HCT116 (cell line): ENCODE data around the gene CYB5R3. TPM values are rescaled to one million over a fixed set of nuclear protein-coding genes. Genes with fewer than 3 reads are reported as not detected.

Experiments
- ATAC-seq: fragments of 200-7000 bp; cut with Tn5 transposase; 2 replicates; pipeline ENCODE4 v1.9.1; 2020; ENCODE audit warnings: mild to moderate bottlenecking, moderate library complexity
- BruUV-seq: library from RNA; stranded (reverse); fragments of 400-500 nt; replicated peaks from 2 replicates; lab custom pipeline; 2021; lab: Mats Ljungman, UMichigan
- CTCF ChIA-PET: fragments of 300-600 bp; sonication (Branson Sonifier 250); formaldehyde crosslinking; loops from one replicate; lab custom pipeline; 2021; ENCODE audit warnings: antibody characterized with exemption; lab: Charles Lee
- POLR2A ChIA-PET: fragments of 300-600, 350-600 bp; sonication (Branson Sonifier 250); formaldehyde crosslinking; loops from one replicate; lab custom pipeline; 2021; ENCODE audit warnings: antibody characterized with exemption; lab: Charles Lee
- RAD21 ChIA-PET, 2 experiments: fragments of 300-600 bp; sonication (Branson Sonifier 250); formaldehyde crosslinking; loops; one replicate each; lab custom pipeline; 2023; ENCODE audit warnings: low total read pairs in 2 of 2; ENCODE audit not compliant: uncharacterized antibody in 2 of 2, unreplicated experiment in 2 of 2, low non-redundant PET in 1 of 2; lab: Charles Lee
- DNase-seq: peaks from one replicate; pipeline ENCODE4 v3.0.0-alpha.2; 2010; ENCODE audit warnings: low read depth, low spot score
- H2AFZ ChIP-seq: fragments of 200-600 bp; shearing (Covaris generic), sonication (generic); 2 replicates; pipeline ENCODE4 v1.6.1; 2017; ENCODE audit warnings: low read depth, mixed run types, mixed read lengths, antibody characterized with exemption, low read length; ENCODE audit not compliant: poor library complexity, severe bottlenecking
- H3K27ac ChIP-seq: 2 replicates; pipeline ENCODE4 v1.5.1; 2012; ENCODE audit warnings: low read depth, low read length
- H3K27me3 ChIP-seq: fragments of 200-600 bp; sonication (generic); 2 replicates; pipeline ENCODE4 v1.6.1; 2016; ENCODE audit warnings: mixed run types, low read length, mixed read lengths; ENCODE audit not compliant: insufficient read depth
- H3K36me3 ChIP-seq, 2 experiments: fragments of 200-500 bp in 1 of 2; fragments of 200-600 bp in 1 of 2; sonication (Bioruptor generic) in 1 of 2; sonication (generic) in 1 of 2; 2 replicates each; pipeline versions ENCODE4 v1.5.1 to v1.6.1; 2014 to 2016; ENCODE audit warnings: low read length in 2 of 2, inconsistent platforms in 1 of 2, mixed read lengths in 1 of 2, mixed run types in 1 of 2; ENCODE audit not compliant: insufficient read depth in 2 of 2, control insufficient read depth in 1 of 2
- H3K4me1 ChIP-seq, 2 experiments: fragments of 200-600 bp in 1 of 2; sonication (generic) in 1 of 2; 2 replicates each; pipeline versions ENCODE4 v1.5.1 to v1.6.1; 2012 to 2017; ENCODE audit warnings: low read length in 2 of 2, inconsistent platforms in 1 of 2, mild to moderate bottlenecking in 1 of 2, mixed read lengths in 1 of 2, mixed run types in 1 of 2, moderate library complexity in 1 of 2; ENCODE audit not compliant: insufficient read depth in 2 of 2, control insufficient read depth in 1 of 2
- H3K4me2 ChIP-seq: fragments of 200-600 bp; sonication (generic); 2 replicates; pipeline ENCODE4 v1.6.1; 2017; ENCODE audit warnings: mixed run types, low read length, mixed read lengths
- H3K4me3 ChIP-seq, 2 experiments: fragments of 200-600 bp in 1 of 2; sonication (generic) in 1 of 2; replicated peaks in 1 of 2; 2 replicates each; pipeline ENCODE4 v1.5.1; 2011 to 2016; ENCODE audit warnings: low read length in 2 of 2, control low read depth in 1 of 2, low read depth in 1 of 2, mild to moderate bottlenecking in 1 of 2, mixed read lengths in 1 of 2, mixed run types in 1 of 2
- H3K79me2 ChIP-seq: fragments of 200-600 bp; sonication (generic); 2 replicates; pipeline ENCODE4 v1.6.1; 2017; ENCODE audit warnings: mild to moderate bottlenecking, mixed run types, low read length, moderate library complexity, mixed read lengths; ENCODE audit not compliant: insufficient read depth
- H3K9ac ChIP-seq: fragments of 200-600 bp; sonication (generic); 2 replicates; pipeline ENCODE4 v1.6.1; 2016; ENCODE audit warnings: low read length, mixed read lengths
- H3K9me2 ChIP-seq: fragments of 200-600 bp; sonication (generic), shearing (Covaris generic); 2 replicates; pipeline ENCODE4 v1.6.1; 2017; ENCODE audit warnings: mixed run types, mild to moderate bottlenecking, moderate library complexity; ENCODE audit not compliant: insufficient read depth
- H3K9me3 ChIP-seq, 2 experiments: fragments of 200-500 bp in 1 of 2; fragments of 200-600 bp in 1 of 2; sonication (Bioruptor generic) in 1 of 2; sonication (generic) in 1 of 2; 2 replicates each; pipeline ENCODE4 v1.6.1; 2014 to 2017; ENCODE audit warnings: low read length in 2 of 2, mixed read lengths in 2 of 2, inconsistent platforms in 1 of 2, low read depth in 1 of 2, mild to moderate bottlenecking in 1 of 2, mixed run types in 1 of 2, moderate library complexity in 1 of 2; ENCODE audit not compliant: control insufficient read depth in 1 of 2, insufficient read depth in 1 of 2
- H4K20me1 ChIP-seq: fragments of 200-600 bp; sonication (generic), shearing (Covaris generic); 2 replicates; pipeline ENCODE4 v1.6.1; 2017; ENCODE audit warnings: mixed run types, mild to moderate bottlenecking, moderate library complexity; ENCODE audit not compliant: insufficient read depth
- ATF3 ChIP-seq: IDR thresholded peaks from 2 replicates; pipeline ENCODE4 v1.6.1; 2012
- CBX3 ChIP-seq: IDR thresholded peaks from 2 replicates; pipeline ENCODE4 v1.6.1; 2012; ENCODE audit warnings: low read depth
- CEBPB ChIP-seq: IDR thresholded peaks from 2 replicates; pipeline ENCODE4 v1.6.1; 2012; ENCODE audit warnings: low read depth
- CTCF ChIP-seq, 3 experiments: fragments of 200-600 bp in 1 of 3; sonication (generic) in 1 of 3; IDR thresholded peaks in 2 of 3; conservative IDR thresholded peaks in 1 of 3; 2 replicates each; pipeline ENCODE4 v1.5.1; 2012 to 2017; ENCODE audit warnings: low read depth in 2 of 3, low read length in 2 of 3, antibody characterized with exemption in 1 of 3, borderline replicate concordance in 1 of 3, control low read depth in 1 of 3, mild to moderate bottlenecking in 1 of 3, mixed read lengths in 1 of 3, mixed run types in 1 of 3, moderate library complexity in 1 of 3; ENCODE audit not compliant: insufficient read depth in 1 of 3
- EGR1 ChIP-seq: IDR thresholded peaks from 2 replicates; pipeline ENCODE4 v1.6.1; 2012; ENCODE audit warnings: low read depth
- ELF1 ChIP-seq: IDR thresholded peaks from 2 replicates; pipeline ENCODE4 v1.6.1; 2012; ENCODE audit warnings: low read depth, borderline replicate concordance
- EZH2 ChIP-seq: fragments of 200-600 bp; sonication (generic); IDR thresholded peaks from 2 replicates; pipeline ENCODE4 v1.6.1; 2017; ENCODE audit warnings: antibody characterized with exemption, mixed run types
- EZH2phosphoT487 ChIP-seq: fragments of 200-600 bp; IDR thresholded peaks from 2 replicates; pipeline ENCODE4 v1.6.1; 2018; ENCODE audit warnings: antibody characterized with exemption, borderline replicate concordance
- FOSL1 ChIP-seq: IDR thresholded peaks from 2 replicates; pipeline ENCODE4 v1.6.1; 2012; ENCODE audit warnings: low read depth
- JUND ChIP-seq: IDR thresholded peaks from 2 replicates; pipeline ENCODE4 v1.6.1; 2012
- POLR2A ChIP-seq: IDR thresholded peaks from 2 replicates; pipeline ENCODE4 v1.7.0; 2011; ENCODE audit warnings: borderline replicate concordance; ENCODE audit not compliant: insufficient read depth, insufficient read length; ENCODE audit errors: extremely low read depth
- POLR2AphosphoS5 ChIP-seq: IDR thresholded peaks from 2 replicates; pipeline ENCODE4 v1.6.1; 2011; ENCODE audit warnings: mild to moderate bottlenecking, low read depth, low read length, moderate library complexity
- REST ChIP-seq: IDR thresholded peaks from 2 replicates; pipeline ENCODE4 v1.6.1; 2012; ENCODE audit warnings: low read depth
- SIN3A ChIP-seq: IDR thresholded peaks from 2 replicates; pipeline ENCODE4 v1.6.1; 2012; ENCODE audit warnings: low read depth
- SP1 ChIP-seq: IDR thresholded peaks from 2 replicates; pipeline ENCODE4 v1.6.1; 2012; ENCODE audit warnings: low read depth
- SRF ChIP-seq: IDR thresholded peaks from 2 replicates; pipeline ENCODE4 v1.6.1; 2012; ENCODE audit warnings: low read depth
- TCF7L2 ChIP-seq: IDR thresholded peaks from 2 replicates; pipeline ENCODE4 v1.7.0; 2011; ENCODE audit warnings: borderline replicate concordance, inconsistent platforms; ENCODE audit not compliant: insufficient read depth, insufficient read length; ENCODE audit errors: extremely low read depth
- YY1 ChIP-seq: IDR thresholded peaks from 2 replicates; pipeline ENCODE4 v1.6.1; 2011; ENCODE audit warnings: low read length, low read depth, moderate library complexity, mild to moderate bottlenecking; ENCODE audit not compliant: insufficient replicate concordance; ENCODE audit errors: extremely low read depth
- ZBTB33 ChIP-seq: IDR thresholded peaks from 2 replicates; pipeline ENCODE4 v1.6.1; 2011; ENCODE audit warnings: mild to moderate bottlenecking, low read length, moderate library complexity; ENCODE audit not compliant: insufficient replicate concordance; ENCODE audit errors: extremely low read depth
- ZNF274 ChIP-seq: fragments of 200-500 bp; sonication (Bioruptor generic); IDR thresholded peaks from 2 replicates; pipeline ENCODE4 v1.6.1; 2014; ENCODE audit warnings: mild to moderate bottlenecking, low read depth, low read length, inconsistent platforms
- intact Hi-C: fragments of 100-400 bp; cut with micrococcal nuclease; formaldehyde crosslinking; loops from 2 replicates; pipeline ENCODE4 v1.10.0; 2022
- total RNA-seq: library from RNA; stranded (reverse); gene quantifications from one replicate; pipeline ENCODE4 v1.2.1, GENCODE V29; 2021; ENCODE audit not compliant: unreplicated experiment
- TF ChIP-seq, protein P1 (sequence below): IDR thresholded peaks from 2 replicates; pipeline ENCODE4 v1.6.1; 2012

Gene CYB5R3
- total RNA-seq, 1 experiment from 2014 or later, result 127 TPM

DNA sequence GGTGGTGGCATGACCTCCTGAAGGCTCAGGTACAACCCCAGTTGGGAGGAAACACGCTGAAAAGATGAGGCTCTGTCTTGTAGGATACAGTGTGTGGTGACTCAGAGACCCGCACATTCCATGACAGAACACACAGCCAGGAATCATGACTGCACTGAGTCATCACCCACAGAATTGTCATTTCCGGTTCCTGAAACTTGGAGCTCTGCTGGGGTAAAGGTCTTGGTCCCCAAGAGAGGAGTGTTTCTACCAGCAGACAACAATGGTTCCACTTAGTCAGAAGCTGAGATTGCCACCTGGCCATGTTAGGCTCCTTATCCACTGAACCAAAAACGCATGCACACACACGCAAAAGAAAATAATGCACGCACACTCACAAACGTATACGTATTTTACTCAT, 31.5 kb upstream of the CYB5R3 start:
- POLR2A ChIA-PET, result no interaction called here
- H3K27ac ChIP-seq, result no peak overlapping the region
- intact Hi-C loops, result no loop called here
- no peaks in the 10 kb centered on the region for H4K20me1 ChIP-seq
- H3K9me3 ChIP-seq, result peaks cover 0 to 10% of the 10 kb centered on the region in 2 experiments; a peak in 1 of 4 replicates
- peak overlapping the region; percentile 45 for H3K9ac ChIP-seq
- H3K4me3 ChIP-seq, result peak overlapping the region in 1 of 2 experiments; percentile 26; a peak in 1 of 4 replicates
- H3K36me3 ChIP-seq, result no peaks in the 10 kb centered on the region
- peak overlapping the region; percentile 74 for H3K4me2 ChIP-seq
- RAD21 ChIA-PET, result no interaction called here
- H3K79me2 ChIP-seq, result no peaks in the 10 kb centered on the region
- peaks cover 6 to 12% of the 10 kb centered on the region in 2 experiments; a peak in 3 of 4 replicates for H3K4me1 ChIP-seq
- BruUV-seq, result no TSS peak
- ATAC-seq (peak; percentile 90), DNase-seq (peak; percentile 66)
- H3K27me3 ChIP-seq, result no peaks in the 10 kb centered on the region
- CTCF ChIA-PET, result no interaction called here
- peak overlapping the region; percentile 48 for H2AFZ ChIP-seq
- H3K9me2 ChIP-seq, result no peaks in the 10 kb centered on the region
- TF ChIP-seq SRF (no peak; the same call in 1 of the 2 replicates), SIN3A (no peak), EZH2phosphoT487 (no peak), REST (no peak), CTCF (IDR thresholded peaks at IDR 0.05 in 2 of 3, conservative IDR thresholded peaks at IDR 0.05 in 1 of 3; ENCODE audit: borderline replicate concordance in 1 of 3, insufficient read depth in 1 of 3, low read depth in 2 of 3, low read length in 2 of 3) (no peak), ZBTB33 (no peak), ZNF274 (no peak), TCF7L2 (no peak), EZH2 (no peak), JUND (0 out of 2 replicates have a peak, but pooled peaks have one; percentile 50), POLR2A (no peak), EGR1 (no peak), SP1 (peak; percentile 54; the same call in 1 of the 2 replicates), YY1 (no peak), ELF1 (no peak), CBX3 (no peak), POLR2AphosphoS5 (no peak), FOSL1 (peak; percentile 55), CEBPB (no peak), ATF3 (no peak)
- TF ChIP-seq, protein P1, sequence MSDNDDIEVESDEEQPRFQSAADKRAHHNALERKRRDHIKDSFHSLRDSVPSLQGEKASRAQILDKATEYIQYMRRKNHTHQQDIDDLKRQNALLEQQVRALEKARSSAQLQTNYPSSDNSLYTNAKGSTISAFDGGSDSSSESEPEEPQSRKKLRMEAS, result peak; percentile 24; the same call in 1 of the 2 replicates
